Measurements from ENCODE around the gene C9orf78. TPM values are rescaled to one million over a fixed set of nuclear protein-coding genes. Genes with fewer than 3 reads are reported as not detected.

The C9orf78 gene
- total and polyA plus RNA-seq, 9 of the 15 experiments (the other 6 are each of a cell fraction or from before 2014, with no cell fraction given) = 94.6 to 266 (median 202) TPM

- peak; percentile 88 for TF ChIP-seq JUND (IDR thresholded peaks at IDR 0.05; ENCODE audit: borderline replicate concordance, low read depth, low read length)
- no peak for TF ChIP-seq JUND (tag; IDR thresholded peaks at IDR 0.05; ENCODE audit: borderline replicate concordance, low read depth, low read length)
- peak; percentile 15; the same call in 1 of the 2 replicates for TF ChIP-seq BCL6 (CRISPR knock-in tag; IDR thresholded peaks at IDR 0.05)
- TF ChIP-seq SMC3 (conservative IDR thresholded peaks at IDR 0.05; ENCODE audit: insufficient read depth, low read depth, low read length) = peak; percentile 31; the same call in 1 of the 2 replicates
- peak; percentile 43; the same call in 1 of the 2 replicates for TF ChIP-seq DEAF1 (CRISPR knock-in tag; IDR thresholded peaks at IDR 0.05)
- TF ChIP-seq RERE (CRISPR knock-in tag; IDR thresholded peaks at IDR 0.05; ENCODE audit: borderline replicate concordance) = no peak
- TF ChIP-seq ZNF347 (CRISPR knock-in tag; IDR thresholded peaks at IDR 0.05; ENCODE audit: low read depth) = no peak
- no peak for TF ChIP-seq ZSCAN32 (CRISPR knock-in tag; IDR thresholded peaks at IDR 0.05)
- peak; percentile 79; the same call in 1 of the 2 replicates for TF ChIP-seq KLF6 (CRISPR knock-in tag; IDR thresholded peaks at IDR 0.05; ENCODE audit: borderline replicate concordance)
- TF ChIP-seq HOXB6 (CRISPR knock-in tag; IDR thresholded peaks at IDR 0.05; ENCODE audit: borderline replicate concordance) = no peak
- no peak for TF ChIP-seq ZNF398 (CRISPR knock-in tag; IDR thresholded peaks at IDR 0.05)
- no peak for TF ChIP-seq ELK3 (CRISPR knock-in tag; IDR thresholded peaks at IDR 0.05)
- TF ChIP-seq KLF16 (IDR thresholded peaks at IDR 0.05) = no peak
- TF ChIP-seq MAFK (IDR thresholded peaks at IDR 0.05; ENCODE audit: low read length) = no peak
- no peak for TF ChIP-seq ZNF75A (CRISPR knock-in tag; IDR thresholded peaks at IDR 0.05)
- TF ChIP-seq MIER1 (IDR thresholded peaks at IDR 0.05; ENCODE audit: low read depth) = no peak
- TF ChIP-seq HIVEP1 (CRISPR knock-in tag; IDR thresholded peaks at IDR 0.05) = no peak
- TF ChIP-seq ZKSCAN1 (IDR thresholded peaks at IDR 0.05; ENCODE audit: low read depth, low read length) = peak; percentile 93; the same call in 1 of the 2 replicates
Measured at GRCh38 chr9:129879103-129879699, 44.1 kb upstream of the C9orf78 start (continued).
